OCI-LY3 (cell line): ENCODE results near the gene ME3.

Experiments
- EZH2phosphoT487 ChIP-seq: fragments of 200-600 bp; shearing (Covaris generic); IDR thresholded peaks from 2 replicates; pipeline ENCODE4 v1.6.1; 2018; ENCODE audit warnings: antibody characterized with exemption, mixed run types, low read depth
- TF ChIP-seq, protein P1 (sequence below): fragments of 200-600, 300-600 bp; sonication (generic); IDR thresholded peaks from 2 replicates; pipeline ENCODE4 v1.5.1; 2014; ENCODE audit warnings: antibody characterized with exemption, low read length, low read depth

DNA sequence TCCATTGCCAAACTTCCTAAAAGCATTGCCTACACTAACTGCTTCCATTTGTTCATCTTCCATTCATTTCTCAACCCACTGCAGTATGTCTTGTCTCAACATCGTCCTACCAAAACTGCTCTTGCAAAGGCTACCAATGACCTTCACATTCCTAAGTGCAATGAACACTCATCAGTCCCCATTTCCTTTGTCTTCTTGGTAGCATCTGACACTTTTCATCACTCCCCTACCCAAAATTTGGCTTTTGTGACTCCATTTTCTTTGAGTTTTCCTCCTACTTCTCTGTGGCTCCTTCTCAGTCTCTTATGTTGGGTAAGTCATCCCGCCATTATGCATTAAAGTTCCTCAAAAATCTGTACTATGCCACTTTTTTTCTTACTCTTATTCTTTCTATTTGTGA, 162.3 kb downstream of the ME3 start:
- TF ChIP-seq, protein P1, sequence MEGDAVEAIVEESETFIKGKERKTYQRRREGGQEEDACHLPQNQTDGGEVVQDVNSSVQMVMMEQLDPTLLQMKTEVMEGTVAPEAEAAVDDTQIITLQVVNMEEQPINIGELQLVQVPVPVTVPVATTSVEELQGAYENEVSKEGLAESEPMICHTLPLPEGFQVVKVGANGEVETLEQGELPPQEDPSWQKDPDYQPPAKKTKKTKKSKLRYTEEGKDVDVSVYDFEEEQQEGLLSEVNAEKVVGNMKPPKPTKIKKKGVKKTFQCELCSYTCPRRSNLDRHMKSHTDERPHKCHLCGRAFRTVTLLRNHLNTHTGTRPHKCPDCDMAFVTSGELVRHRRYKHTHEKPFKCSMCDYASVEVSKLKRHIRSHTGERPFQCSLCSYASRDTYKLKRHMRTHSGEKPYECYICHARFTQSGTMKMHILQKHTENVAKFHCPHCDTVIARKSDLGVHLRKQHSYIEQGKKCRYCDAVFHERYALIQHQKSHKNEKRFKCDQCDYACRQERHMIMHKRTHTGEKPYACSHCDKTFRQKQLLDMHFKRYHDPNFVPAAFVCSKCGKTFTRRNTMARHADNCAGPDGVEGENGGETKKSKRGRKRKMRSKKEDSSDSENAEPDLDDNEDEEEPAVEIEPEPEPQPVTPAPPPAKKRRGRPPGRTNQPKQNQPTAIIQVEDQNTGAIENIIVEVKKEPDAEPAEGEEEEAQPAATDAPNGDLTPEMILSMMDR, result no peak
- no peak for TF ChIP-seq EZH2phosphoT487
